ENCODE measurements around the gene OR10G3.

The OR10G3 gene

GRCh38 chr14:21535545-21536417, 44.1 kb downstream of the OR10G3 start:
- no peak for DNase-seq

- no peak for DNase-seq
Measured at GRCh38 chr14:21534576-21534975, 45.3 kb downstream of the OR10G3 start.

GRCh38 chr14:21533294-21533693, 46.6 kb downstream of the OR10G3 start:
- DNase-seq, result no peak

- DNase-seq, result no peak
Measured at GRCh38 chr14:21529515-21529914, 50.4 kb downstream of the OR10G3 start.

- no peak for DNase-seq
Measured at GRCh38 chr14:21528381-21529348, 51.2 kb downstream of the OR10G3 start.

GRCh38 chr14:21527318-21527679, 52.6 kb downstream of the OR10G3 start:
- no peak for DNase-seq

- no peak for DNase-seq
Measured at GRCh38 chr14:21526672-21527317, 53.1 kb downstream of the OR10G3 start.

GRCh38 chr14:21525962-21526671, 53.8 kb downstream of the OR10G3 start, which contains the start of gene SALL2:
Gene SALL2, minus strand, starts transcription at chr14:21526346. Its CDS starts 219 bp downstream, at chr14:21526127.
- no peak for DNase-seq

- no peak for DNase-seq
Measured at GRCh38 chr14:21525571-21525961, 54.3 kb downstream of the OR10G3 start.

GRCh38 chr14:21524575-21525490, 55.0 kb downstream of the OR10G3 start:
- DNase-seq, result no peak

GRCh38 chr14:21523203-21523602, 56.7 kb downstream of the OR10G3 start:
- no peak for DNase-seq

- DNase-seq, result no peak
Measured at GRCh38 chr14:21521501-21521900, 58.4 kb downstream of the OR10G3 start.

- no peak for DNase-seq
Measured at GRCh38 chr14:21520767-21521166, 59.1 kb downstream of the OR10G3 start.

- no peak for DNase-seq
Measured at GRCh38 chr14:21518725-21519124, 61.2 kb downstream of the OR10G3 start.
